ENCODE results near the gene POM121. TPM values are rescaled to one million over a fixed set of nuclear protein-coding genes. Genes with fewer than 3 reads are reported as not detected.
"Not testable (repeated sequence)": the region's sequence is repeated elsewhere in the genome, so short reads cannot be mapped to it uniquely, and the experiment has no call there.

Gene POM121
- total and polyA plus RNA-seq, 2 donors (not counting 3 experiments of a cell fraction or from before 2014, with no cell fraction given): 12.3 to 47.8 TPM

DNA sequence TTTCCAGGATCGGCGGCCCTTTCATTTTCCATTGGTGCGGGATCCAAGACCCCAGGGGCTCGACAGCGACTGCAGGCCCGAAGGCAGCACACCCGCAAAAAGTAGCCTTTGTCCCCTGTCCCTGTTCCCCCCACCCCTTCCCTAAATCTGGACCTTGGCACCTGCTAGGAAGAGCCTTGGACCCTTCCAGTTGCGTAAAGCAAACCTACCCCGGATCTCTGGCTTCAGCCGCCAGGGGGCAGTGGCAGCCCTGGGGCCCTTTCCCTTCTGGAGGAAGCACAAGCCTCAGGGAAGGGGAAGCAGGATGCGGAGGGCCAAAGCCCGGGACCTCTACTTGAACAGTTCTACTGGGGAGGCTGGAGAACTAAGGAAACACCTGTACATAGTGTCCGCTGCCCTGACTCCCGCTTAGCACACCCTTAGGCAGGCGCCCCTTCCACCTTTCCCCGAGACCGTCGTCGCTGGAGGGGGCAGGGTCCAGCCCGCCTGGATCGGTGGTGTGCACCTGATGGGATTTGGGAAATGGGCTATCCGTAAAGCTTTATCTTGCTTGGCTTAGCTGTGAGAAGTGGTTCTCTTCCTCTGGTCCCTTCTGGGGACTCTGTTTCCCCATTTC is 21.3 kb downstream of the POM121 start:
- dilution Hi-C loops (cut with MboI; ENCODE audit: extremely low pct_ligation_motif_present, low sequenced_read_pairs); CTCF ChIA-PET; BruUV-seq (replicated peaks): not testable (repeated sequence)

DNA sequence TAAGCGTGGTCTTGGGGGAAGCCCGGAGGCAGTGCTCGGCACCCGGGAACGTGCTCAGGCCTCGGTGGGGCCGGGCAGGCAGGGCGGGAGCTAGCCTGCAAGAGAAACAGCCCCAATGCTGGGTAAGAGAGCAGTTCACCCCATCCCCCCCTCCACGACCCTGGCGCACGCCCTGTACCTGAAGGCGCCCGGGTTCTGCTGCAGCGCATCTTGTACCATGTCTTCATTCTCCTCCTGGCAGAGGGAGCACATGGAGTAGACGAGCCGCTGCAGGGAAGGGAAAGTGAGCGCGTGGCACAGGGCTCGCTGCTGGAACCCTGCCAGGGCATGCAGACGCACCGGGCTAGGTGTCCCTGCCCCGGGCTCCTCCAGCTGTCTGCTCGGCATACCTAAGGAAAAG is 23.8 kb downstream of the POM121 start:
- H3K9ac ChIP-seq (replicated peaks; ENCODE audit: extremely low read depth, insufficient read depth, low read length); H3K9me1 ChIP-seq (replicated peaks; ENCODE audit: control insufficient read depth, extremely low read depth, insufficient read depth, low read length); POLR2A ChIA-PET; H3K4me2 ChIP-seq (ENCODE audit: insufficient read depth, low read length); BruUV-seq (replicated peaks); H3K27ac ChIP-seq (ENCODE audit: insufficient read depth, low read depth, low read length); H3K27me3 ChIP-seq (ENCODE audit: control insufficient read depth in 2 of 2, insufficient read depth in 2 of 2, low read length in 2 of 2); H2AFZ ChIP-seq (ENCODE audit: low read depth, low read length); H3K4me3 ChIP-seq (replicated peaks in 1 of 3; ENCODE audit: insufficient read depth in 1 of 3, low read depth in 1 of 3, low read length in 3 of 3); H3K4me1 ChIP-seq (ENCODE audit: control insufficient read depth, extremely low read depth, insufficient read depth, low read length); FAIRE-seq; H3K79me2 ChIP-seq (ENCODE audit: control insufficient read depth, insufficient read depth, low read length); CTCF ChIA-PET; intact Hi-C loops (cut with micrococcal nuclease); H4K20me1 ChIP-seq (replicated peaks; ENCODE audit: control insufficient read depth, extremely low read depth, insufficient read depth, low read length); dilution Hi-C loops (cut with MboI; ENCODE audit: extremely low pct_ligation_motif_present, low sequenced_read_pairs); DNase-seq (ENCODE audit: low read depth, low spot score); H3K9me3 ChIP-seq (replicated peaks; ENCODE audit: control insufficient read depth, insufficient read depth, low read length): not testable (repeated sequence)
- H3K36me3 ChIP-seq (ENCODE audit: control insufficient read depth in 2 of 2, extremely low read depth in 1 of 2, insufficient read depth in 2 of 2, low read length in 2 of 2): peaks cover 0 to 10% of the 10 kb centered on the region in 2 experiments

More for the DNA sequence above, 21.3 kb downstream of the POM121 start:
- POLR2A ChIA-PET; H3K9me3 ChIP-seq (replicated peaks; ENCODE audit: control insufficient read depth, insufficient read depth, low read length); H3K4me3 ChIP-seq (replicated peaks in 1 of 3; ENCODE audit: insufficient read depth in 1 of 3, low read depth in 1 of 3, low read length in 3 of 3); DNase-seq (ENCODE audit: low read depth, low spot score); H2AFZ ChIP-seq (ENCODE audit: low read depth, low read length); FAIRE-seq; H3K27me3 ChIP-seq (ENCODE audit: control insufficient read depth in 2 of 2, insufficient read depth in 2 of 2, low read length in 2 of 2); H3K27ac ChIP-seq (ENCODE audit: insufficient read depth, low read depth, low read length); H3K79me2 ChIP-seq (ENCODE audit: control insufficient read depth, insufficient read depth, low read length); intact Hi-C loops (cut with micrococcal nuclease); H3K9ac ChIP-seq (replicated peaks; ENCODE audit: extremely low read depth, insufficient read depth, low read length); H3K9me1 ChIP-seq (replicated peaks; ENCODE audit: control insufficient read depth, extremely low read depth, insufficient read depth, low read length); H4K20me1 ChIP-seq (replicated peaks; ENCODE audit: control insufficient read depth, extremely low read depth, insufficient read depth, low read length); H3K4me2 ChIP-seq (ENCODE audit: insufficient read depth, low read length); H3K4me1 ChIP-seq (ENCODE audit: control insufficient read depth, extremely low read depth, insufficient read depth, low read length): not testable (repeated sequence)
- peaks cover 0 to 10% of the 10 kb centered on the region in 2 experiments for H3K36me3 ChIP-seq (ENCODE audit: control insufficient read depth in 2 of 2, extremely low read depth in 1 of 2, insufficient read depth in 2 of 2, low read length in 2 of 2)
- TF ChIP-seq, protein P1, sequence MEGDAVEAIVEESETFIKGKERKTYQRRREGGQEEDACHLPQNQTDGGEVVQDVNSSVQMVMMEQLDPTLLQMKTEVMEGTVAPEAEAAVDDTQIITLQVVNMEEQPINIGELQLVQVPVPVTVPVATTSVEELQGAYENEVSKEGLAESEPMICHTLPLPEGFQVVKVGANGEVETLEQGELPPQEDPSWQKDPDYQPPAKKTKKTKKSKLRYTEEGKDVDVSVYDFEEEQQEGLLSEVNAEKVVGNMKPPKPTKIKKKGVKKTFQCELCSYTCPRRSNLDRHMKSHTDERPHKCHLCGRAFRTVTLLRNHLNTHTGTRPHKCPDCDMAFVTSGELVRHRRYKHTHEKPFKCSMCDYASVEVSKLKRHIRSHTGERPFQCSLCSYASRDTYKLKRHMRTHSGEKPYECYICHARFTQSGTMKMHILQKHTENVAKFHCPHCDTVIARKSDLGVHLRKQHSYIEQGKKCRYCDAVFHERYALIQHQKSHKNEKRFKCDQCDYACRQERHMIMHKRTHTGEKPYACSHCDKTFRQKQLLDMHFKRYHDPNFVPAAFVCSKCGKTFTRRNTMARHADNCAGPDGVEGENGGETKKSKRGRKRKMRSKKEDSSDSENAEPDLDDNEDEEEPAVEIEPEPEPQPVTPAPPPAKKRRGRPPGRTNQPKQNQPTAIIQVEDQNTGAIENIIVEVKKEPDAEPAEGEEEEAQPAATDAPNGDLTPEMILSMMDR (IDR thresholded peaks at IDR 0.05; ENCODE audit: extremely low read depth in 1 of 2, insufficient read depth in 1 of 2, low read depth in 1 of 2, low read length in 2 of 2): peak in 1 of 2 donors; percentile 11

- H3K9me1 ChIP-seq (replicated peaks; ENCODE audit: control insufficient read depth, extremely low read depth, insufficient read depth, low read length); FAIRE-seq; H2AFZ ChIP-seq (ENCODE audit: low read depth, low read length); H3K27ac ChIP-seq (ENCODE audit: insufficient read depth, low read depth, low read length); H3K4me2 ChIP-seq (ENCODE audit: insufficient read depth, low read length); CTCF ChIA-PET; H3K4me1 ChIP-seq (ENCODE audit: control insufficient read depth, extremely low read depth, insufficient read depth, low read length); H3K9ac ChIP-seq (replicated peaks; ENCODE audit: extremely low read depth, insufficient read depth, low read length); POLR2A ChIA-PET; H3K27me3 ChIP-seq (ENCODE audit: control insufficient read depth in 2 of 2, insufficient read depth in 2 of 2, low read length in 2 of 2); intact Hi-C loops (cut with micrococcal nuclease); dilution Hi-C loops (cut with MboI; ENCODE audit: extremely low pct_ligation_motif_present, low sequenced_read_pairs); H4K20me1 ChIP-seq (replicated peaks; ENCODE audit: control insufficient read depth, extremely low read depth, insufficient read depth, low read length); H3K79me2 ChIP-seq (ENCODE audit: control insufficient read depth, insufficient read depth, low read length); H3K9me3 ChIP-seq (replicated peaks; ENCODE audit: control insufficient read depth, insufficient read depth, low read length); H3K4me3 ChIP-seq (replicated peaks in 1 of 3; ENCODE audit: insufficient read depth in 1 of 3, low read depth in 1 of 3, low read length in 3 of 3); DNase-seq (ENCODE audit: low read depth, low spot score); BruUV-seq (replicated peaks): not testable (repeated sequence)
- H3K36me3 ChIP-seq (ENCODE audit: control insufficient read depth in 2 of 2, extremely low read depth in 1 of 2, insufficient read depth in 2 of 2, low read length in 2 of 2): peaks cover 0 to 10% of the 10 kb centered on the region in 2 experiments
Measured at GRCh38 chr7:72949276-72949675, 24.4 kb downstream of the POM121 start.

DNA sequence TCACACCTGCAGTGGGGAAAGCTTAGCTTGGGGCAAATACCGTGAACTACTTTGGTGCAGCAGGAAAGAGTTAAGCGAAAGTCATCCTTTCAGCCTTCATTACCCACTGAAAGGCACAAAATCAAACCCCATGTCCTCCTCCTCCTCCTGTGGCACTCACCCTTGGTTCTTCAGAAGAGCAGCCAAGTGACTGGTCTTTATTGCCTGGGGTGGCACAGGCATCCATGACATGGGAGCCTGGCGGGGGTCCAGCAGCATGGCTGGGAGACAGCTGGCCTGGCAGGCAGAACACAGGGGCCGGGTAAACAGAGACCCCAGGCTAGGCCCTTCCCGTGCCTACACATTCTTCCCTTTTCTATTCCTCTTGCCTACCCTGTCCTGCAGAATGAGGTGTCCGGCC is 24.8 kb downstream of the POM121 start:
- H4K20me1 ChIP-seq (replicated peaks; ENCODE audit: control insufficient read depth, extremely low read depth, insufficient read depth, low read length); POLR2A ChIA-PET; H3K9ac ChIP-seq (replicated peaks; ENCODE audit: extremely low read depth, insufficient read depth, low read length); H3K9me3 ChIP-seq (replicated peaks; ENCODE audit: control insufficient read depth, insufficient read depth, low read length); H3K27me3 ChIP-seq (ENCODE audit: control insufficient read depth in 2 of 2, insufficient read depth in 2 of 2, low read length in 2 of 2); H3K9me1 ChIP-seq (replicated peaks; ENCODE audit: control insufficient read depth, extremely low read depth, insufficient read depth, low read length); BruUV-seq (replicated peaks); H3K4me2 ChIP-seq (ENCODE audit: insufficient read depth, low read length); CTCF ChIA-PET; H3K4me1 ChIP-seq (ENCODE audit: control insufficient read depth, extremely low read depth, insufficient read depth, low read length); intact Hi-C loops (cut with micrococcal nuclease); H3K27ac ChIP-seq (ENCODE audit: insufficient read depth, low read depth, low read length); H2AFZ ChIP-seq (ENCODE audit: low read depth, low read length); dilution Hi-C loops (cut with MboI; ENCODE audit: extremely low pct_ligation_motif_present, low sequenced_read_pairs); DNase-seq (ENCODE audit: low read depth, low spot score); FAIRE-seq; H3K79me2 ChIP-seq (ENCODE audit: control insufficient read depth, insufficient read depth, low read length); H3K4me3 ChIP-seq (replicated peaks in 1 of 3; ENCODE audit: insufficient read depth in 1 of 3, low read depth in 1 of 3, low read length in 3 of 3): not testable (repeated sequence)
- peaks cover 0 to 10% of the 10 kb centered on the region in 2 experiments for H3K36me3 ChIP-seq (ENCODE audit: control insufficient read depth in 2 of 2, extremely low read depth in 1 of 2, insufficient read depth in 2 of 2, low read length in 2 of 2)
